Loucy (cell line): ENCODE data around the gene MRAP.

Experiments used
- H2AFZ ChIP-seq: fragments of 200-600 bp; sonication (generic); 2 replicates; pipeline ENCODE4 v1.6.0; 2016; ENCODE audit warnings: antibody characterized with exemption, mild to moderate bottlenecking, low read length, moderate library complexity
- H3F3A ChIP-seq: fragments of 200-600 bp; 2 replicates; pipeline ENCODE4 v1.6.0; 2016; ENCODE audit warnings: antibody characterized with exemption, low read depth, mild to moderate bottlenecking
- H3K27me3 ChIP-seq: fragments of 200-600 bp; sonication (generic); 2 replicates; pipeline ENCODE4 v1.6.1; 2014; ENCODE audit warnings: low read length, mild to moderate bottlenecking; ENCODE audit not compliant: insufficient read depth, poor library complexity, severe bottlenecking
- H3K36me3 ChIP-seq: fragments of 200-600 bp; sonication (generic); 2 replicates; pipeline ENCODE4 v1.6.1; 2016; ENCODE audit warnings: low read length; ENCODE audit not compliant: insufficient read depth
- H3K4me1 ChIP-seq: fragments of 200-600 bp; sonication (generic); 2 replicates; pipeline ENCODE4 v1.5.1; 2014; ENCODE audit warnings: low read length, mild to moderate bottlenecking; ENCODE audit not compliant: insufficient read depth, poor library complexity, severe bottlenecking
- H3K4me2 ChIP-seq: fragments of 200-600 bp; sonication (generic); 2 replicates; pipeline ENCODE4 v1.6.0; 2014; ENCODE audit warnings: antibody characterized with exemption, low read length, low read depth, mild to moderate bottlenecking; ENCODE audit not compliant: poor library complexity, severe bottlenecking
- H3K4me3 ChIP-seq: fragments of 200-600 bp; sonication (generic); 2 replicates; pipeline ENCODE4 v1.5.1; 2014; ENCODE audit warnings: low read length, mild to moderate bottlenecking, mixed read lengths; ENCODE audit not compliant: poor library complexity, severe bottlenecking
- H3K79me2 ChIP-seq: fragments of 200-600 bp; sonication (generic); 2 replicates; pipeline ENCODE4 v1.6.1; 2014; ENCODE audit warnings: low read length; ENCODE audit not compliant: insufficient read depth
- H3K9ac ChIP-seq: fragments of 200-600 bp; sonication (generic); 2 replicates; pipeline ENCODE4 v1.6.0; 2014; ENCODE audit warnings: mild to moderate bottlenecking, low read depth, low read length, moderate library complexity; ENCODE audit not compliant: poor library complexity, severe bottlenecking
- H3K9me2 ChIP-seq: fragments of 200-600 bp; sonication (generic); replicated peaks from 2 replicates; pipeline ENCODE4 v1.6.1; 2016; ENCODE audit warnings: low read depth, low read length, mixed read lengths
- H3K9me3 ChIP-seq: fragments of 200-600 bp; sonication (generic); 2 replicates; pipeline ENCODE4 v1.6.1; 2014; ENCODE audit warnings: mild to moderate bottlenecking, antibody characterized with exemption, low read length, low read depth; ENCODE audit not compliant: insufficient read depth
- H4K20me1 ChIP-seq: fragments of 200-600 bp; sonication (generic); 2 replicates; pipeline ENCODE4 v1.6.0; 2014; ENCODE audit warnings: antibody characterized with exemption, low read length, mild to moderate bottlenecking; ENCODE audit not compliant: insufficient read depth, poor library complexity, severe bottlenecking
- CTCF ChIP-seq: fragments of 200-600 bp; sonication (generic); conservative IDR thresholded peaks from 2 replicates; pipeline ENCODE4 v1.5.1; 2014; ENCODE audit warnings: mild to moderate bottlenecking, antibody characterized with exemption, low read length
- EZH2phosphoT487 ChIP-seq: fragments of 200-600 bp; IDR thresholded peaks from 2 replicates; pipeline ENCODE4 v1.6.1; 2018; ENCODE audit warnings: antibody characterized with exemption, mild to moderate bottlenecking, moderate library complexity, borderline replicate concordance

Gene MRAP

GRCh38 chr21:32325706-32326105, 27.1 kb downstream of the MRAP start:
- TF ChIP-seq EZH2phosphoT487 (no peak), CTCF (no peak)

DNA sequence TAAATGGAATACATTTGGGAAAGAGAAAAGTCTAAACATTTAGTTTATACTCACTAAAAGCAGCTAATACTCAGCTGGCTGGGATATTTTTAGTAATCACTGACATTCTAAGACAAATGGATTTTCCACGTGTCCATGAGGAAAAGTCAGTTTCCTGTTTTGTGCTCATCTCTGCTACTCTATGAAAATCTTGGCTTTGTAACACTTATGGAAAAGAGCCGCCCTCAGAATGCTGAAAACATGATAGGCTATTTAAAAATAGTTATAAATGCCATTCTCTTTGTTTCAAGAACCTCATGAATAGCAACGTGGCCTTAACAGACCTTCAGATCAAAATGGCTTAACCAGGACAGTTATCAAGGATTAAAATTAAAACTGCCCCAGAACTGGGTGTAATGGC, 29.9 kb downstream of the MRAP start:
- Histone ChIP-seq H3K9me3 (no peaks in the 10 kb centered on the region), H3K9ac (no peak overlapping the region), H3F3A (no peaks in the 10 kb centered on the region), H4K20me1 (no peaks in the 10 kb centered on the region), H3K36me3 (peaks cover 8% of the 10 kb centered on the region; the same call in 1 of the 2 replicates), H3K27me3 (no peaks in the 10 kb centered on the region), H2AFZ (no peak overlapping the region), H3K79me2 (no peaks in the 10 kb centered on the region), H3K4me2 (no peak overlapping the region), H3K9me2 (no peaks in the 10 kb centered on the region), H3K4me1 (no peaks in the 10 kb centered on the region), H3K4me3 (no peak overlapping the region)
- TF ChIP-seq EZH2phosphoT487 (no peak), CTCF (no peak)

More at GRCh38 chr21:32325706-32326105, 27.1 kb downstream of the MRAP start:
- Histone ChIP-seq H3K9me2 (no peaks in the 10 kb centered on the region), H3K4me1 (no peaks in the 10 kb centered on the region), H3K79me2 (no peaks in the 10 kb centered on the region), H3K9me3 (no peaks in the 10 kb centered on the region), H3K9ac (no peak overlapping the region), H3K27me3 (no peaks in the 10 kb centered on the region), H3K4me3 (no peak overlapping the region), H3K4me2 (no peak overlapping the region), H2AFZ (no peak overlapping the region), H3K36me3 (peaks cover 24% of the 10 kb centered on the region; the same call in 1 of the 2 replicates), H4K20me1 (no peaks in the 10 kb centered on the region), H3F3A (no peaks in the 10 kb centered on the region)

GRCh38 chr21:32329331-32329730, 30.7 kb downstream of the MRAP start:
- TF ChIP-seq EZH2phosphoT487, result no peak
- no peak for TF ChIP-seq CTCF
- Histone ChIP-seq H3K79me2 (no peaks in the 10 kb centered on the region), H3K9ac (no peak overlapping the region), H3K4me1 (no peaks in the 10 kb centered on the region), H3K27me3 (no peaks in the 10 kb centered on the region), H2AFZ (no peak overlapping the region), H3K4me2 (no peak overlapping the region), H3F3A (no peaks in the 10 kb centered on the region), H3K36me3 (peaks cover under 1% of the 10 kb centered on the region; the same call in 1 of the 2 replicates), H3K9me3 (no peaks in the 10 kb centered on the region), H3K9me2 (no peaks in the 10 kb centered on the region), H4K20me1 (no peaks in the 10 kb centered on the region), H3K4me3 (no peak overlapping the region)
